ENCODE measurements around the gene APIP.

DNA sequence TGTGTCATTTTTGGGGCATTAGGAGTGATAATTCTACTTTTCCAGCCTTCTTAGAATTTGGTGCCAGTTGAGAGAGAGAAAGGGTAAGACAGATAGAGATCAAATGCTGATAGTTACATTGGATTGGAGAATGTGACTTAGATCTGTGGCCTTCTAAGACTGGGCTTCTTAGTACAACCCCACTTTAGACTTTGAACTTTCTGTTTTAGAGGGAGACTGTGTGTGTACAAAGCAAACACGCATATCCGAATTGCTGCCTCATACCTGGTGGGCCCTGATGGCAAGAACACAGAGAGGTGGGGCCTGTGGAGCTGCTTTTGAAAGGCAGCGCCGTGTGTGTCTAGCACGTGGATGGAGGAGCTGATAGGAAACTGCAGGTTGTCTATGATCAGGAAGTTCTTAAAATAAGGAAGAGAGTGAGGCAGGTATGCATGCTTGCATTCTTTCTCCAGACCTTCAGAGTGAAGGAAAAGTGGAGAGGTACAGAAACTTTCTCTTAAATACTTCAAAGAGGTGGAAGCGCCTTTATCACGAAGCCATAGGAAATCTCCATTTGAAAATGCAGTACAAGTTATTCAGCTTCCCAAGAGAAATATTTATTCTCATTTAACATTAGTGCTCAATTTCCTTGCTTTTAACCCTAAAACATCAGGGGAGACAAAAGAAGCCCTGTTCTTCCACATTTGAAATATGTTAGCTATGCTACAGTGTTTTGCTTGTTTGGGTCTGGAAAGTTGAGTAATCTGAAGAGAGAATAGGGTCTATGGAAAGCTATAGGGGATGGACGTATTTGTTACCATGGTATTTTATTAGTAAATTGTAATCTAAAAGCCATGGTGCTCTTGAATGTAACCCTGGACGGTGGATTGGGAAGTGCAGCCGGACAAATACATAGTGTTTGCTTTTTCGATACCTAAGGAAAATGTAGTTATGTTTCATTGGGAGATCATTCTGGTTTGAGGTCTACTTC lies 13.9 kb upstream of the APIP start:
- TF ChIP-seq, protein P1, sequence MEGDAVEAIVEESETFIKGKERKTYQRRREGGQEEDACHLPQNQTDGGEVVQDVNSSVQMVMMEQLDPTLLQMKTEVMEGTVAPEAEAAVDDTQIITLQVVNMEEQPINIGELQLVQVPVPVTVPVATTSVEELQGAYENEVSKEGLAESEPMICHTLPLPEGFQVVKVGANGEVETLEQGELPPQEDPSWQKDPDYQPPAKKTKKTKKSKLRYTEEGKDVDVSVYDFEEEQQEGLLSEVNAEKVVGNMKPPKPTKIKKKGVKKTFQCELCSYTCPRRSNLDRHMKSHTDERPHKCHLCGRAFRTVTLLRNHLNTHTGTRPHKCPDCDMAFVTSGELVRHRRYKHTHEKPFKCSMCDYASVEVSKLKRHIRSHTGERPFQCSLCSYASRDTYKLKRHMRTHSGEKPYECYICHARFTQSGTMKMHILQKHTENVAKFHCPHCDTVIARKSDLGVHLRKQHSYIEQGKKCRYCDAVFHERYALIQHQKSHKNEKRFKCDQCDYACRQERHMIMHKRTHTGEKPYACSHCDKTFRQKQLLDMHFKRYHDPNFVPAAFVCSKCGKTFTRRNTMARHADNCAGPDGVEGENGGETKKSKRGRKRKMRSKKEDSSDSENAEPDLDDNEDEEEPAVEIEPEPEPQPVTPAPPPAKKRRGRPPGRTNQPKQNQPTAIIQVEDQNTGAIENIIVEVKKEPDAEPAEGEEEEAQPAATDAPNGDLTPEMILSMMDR (IDR thresholded peaks at IDR 0.05; ENCODE audit: low read length) = no peak
- no peak for TF ChIP-seq EZH2 (optimal IDR thresholded peaks at IDR 0.05; ENCODE audit: low read depth, low read length)
